PFSK-1 (cell line): ENCODE results near the gene FAM117A.

Experiments
- FOXP2 ChIP-seq: optimal IDR thresholded peaks from 2 replicates; pipeline ENCODE3; 2011; ENCODE audit warnings: borderline replicate concordance, control low read depth, inconsistent platforms; ENCODE audit not compliant: insufficient read depth; ENCODE audit errors: extremely low read length, extremely low read depth
- POLR2AphosphoS5 ChIP-seq: IDR thresholded peaks from 2 replicates; pipeline ENCODE4 v1.6.1; 2012; ENCODE audit warnings: low read depth, mild to moderate bottlenecking, control low read depth, low read length, moderate library complexity
- SIN3A ChIP-seq: IDR thresholded peaks from 2 replicates; pipeline ENCODE4 v1.6.1; 2012; ENCODE audit warnings: mild to moderate bottlenecking, low read length, moderate library complexity, borderline replicate concordance; ENCODE audit not compliant: insufficient read depth
- TAF1 ChIP-seq: IDR thresholded peaks from 2 replicates; pipeline ENCODE4 v1.6.1; 2012; ENCODE audit warnings: low read length, control low read depth, borderline replicate concordance; ENCODE audit not compliant: insufficient read depth
- TF ChIP-seq, protein P1 (sequence below), 2 experiments: IDR thresholded peaks; 2 replicates each; pipeline versions ENCODE4 v1.6.1 to v1.8.0; 2011 to 2012; ENCODE audit warnings: low read depth in 2 of 2, low read length in 2 of 2, control low read depth in 1 of 2, inconsistent platforms in 1 of 2, mild to moderate bottlenecking in 1 of 2, moderate library complexity in 1 of 2; ENCODE audit not compliant: insufficient read depth in 1 of 2

FAM117A gene

DNA sequence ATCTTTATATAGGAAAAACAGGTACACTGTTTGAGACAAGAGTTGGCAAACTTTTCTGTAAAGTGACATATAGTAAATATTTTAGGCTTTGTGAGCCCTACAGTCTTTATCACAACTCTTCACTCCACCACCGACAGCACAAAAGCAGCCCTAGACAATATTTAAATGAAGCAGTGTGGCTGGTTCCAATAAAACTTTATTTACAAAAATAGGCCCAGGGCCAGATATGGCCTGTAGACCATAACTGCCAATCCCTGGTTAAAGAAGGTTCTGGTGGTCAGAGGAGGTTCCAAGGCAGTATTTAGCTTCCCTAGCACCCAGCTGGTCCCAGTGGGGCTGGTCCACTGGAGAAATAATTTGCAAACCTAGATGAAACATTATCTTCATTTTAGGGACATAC, 3.6 kb downstream of the FAM117A start:
- TF ChIP-seq POLR2AphosphoS5 (no peak), TAF1 (no peak), FOXP2 (no peak), SIN3A (no peak)
- TF ChIP-seq, protein P1, sequence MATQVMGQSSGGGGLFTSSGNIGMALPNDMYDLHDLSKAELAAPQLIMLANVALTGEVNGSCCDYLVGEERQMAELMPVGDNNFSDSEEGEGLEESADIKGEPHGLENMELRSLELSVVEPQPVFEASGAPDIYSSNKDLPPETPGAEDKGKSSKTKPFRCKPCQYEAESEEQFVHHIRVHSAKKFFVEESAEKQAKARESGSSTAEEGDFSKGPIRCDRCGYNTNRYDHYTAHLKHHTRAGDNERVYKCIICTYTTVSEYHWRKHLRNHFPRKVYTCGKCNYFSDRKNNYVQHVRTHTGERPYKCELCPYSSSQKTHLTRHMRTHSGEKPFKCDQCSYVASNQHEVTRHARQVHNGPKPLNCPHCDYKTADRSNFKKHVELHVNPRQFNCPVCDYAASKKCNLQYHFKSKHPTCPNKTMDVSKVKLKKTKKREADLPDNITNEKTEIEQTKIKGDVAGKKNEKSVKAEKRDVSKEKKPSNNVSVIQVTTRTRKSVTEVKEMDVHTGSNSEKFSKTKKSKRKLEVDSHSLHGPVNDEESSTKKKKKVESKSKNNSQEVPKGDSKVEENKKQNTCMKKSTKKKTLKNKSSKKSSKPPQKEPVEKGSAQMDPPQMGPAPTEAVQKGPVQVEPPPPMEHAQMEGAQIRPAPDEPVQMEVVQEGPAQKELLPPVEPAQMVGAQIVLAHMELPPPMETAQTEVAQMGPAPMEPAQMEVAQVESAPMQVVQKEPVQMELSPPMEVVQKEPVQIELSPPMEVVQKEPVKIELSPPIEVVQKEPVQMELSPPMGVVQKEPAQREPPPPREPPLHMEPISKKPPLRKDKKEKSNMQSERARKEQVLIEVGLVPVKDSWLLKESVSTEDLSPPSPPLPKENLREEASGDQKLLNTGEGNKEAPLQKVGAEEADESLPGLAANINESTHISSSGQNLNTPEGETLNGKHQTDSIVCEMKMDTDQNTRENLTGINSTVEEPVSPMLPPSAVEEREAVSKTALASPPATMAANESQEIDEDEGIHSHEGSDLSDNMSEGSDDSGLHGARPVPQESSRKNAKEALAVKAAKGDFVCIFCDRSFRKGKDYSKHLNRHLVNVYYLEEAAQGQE (IDR thresholded peaks at IDR 0.05; ENCODE audit: insufficient read depth in 1 of 2, low read depth in 2 of 2, low read length in 2 of 2) = no peak

DNA sequence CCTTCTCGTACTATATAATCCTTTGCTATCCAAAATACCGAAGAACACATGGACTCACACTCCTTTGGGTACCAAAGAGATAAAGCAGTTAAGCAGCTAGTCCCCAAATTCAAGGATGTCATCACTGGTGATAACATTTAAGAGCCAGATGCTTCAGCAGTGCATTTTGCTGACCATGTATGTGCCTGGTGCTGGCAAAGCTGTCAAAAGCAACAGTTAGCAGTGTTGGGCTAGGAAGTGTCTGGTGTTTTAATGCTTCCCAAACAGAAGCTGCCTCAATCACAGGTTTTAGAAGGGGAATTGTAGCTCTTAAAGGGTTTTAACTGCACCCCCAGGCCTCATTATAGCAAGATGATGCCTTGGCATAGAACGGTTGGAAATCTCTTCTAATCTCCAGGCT, 4.7 kb downstream of the FAM117A start:
- no peak for TF ChIP-seq TAF1
- no peak for TF ChIP-seq SIN3A

DNA sequence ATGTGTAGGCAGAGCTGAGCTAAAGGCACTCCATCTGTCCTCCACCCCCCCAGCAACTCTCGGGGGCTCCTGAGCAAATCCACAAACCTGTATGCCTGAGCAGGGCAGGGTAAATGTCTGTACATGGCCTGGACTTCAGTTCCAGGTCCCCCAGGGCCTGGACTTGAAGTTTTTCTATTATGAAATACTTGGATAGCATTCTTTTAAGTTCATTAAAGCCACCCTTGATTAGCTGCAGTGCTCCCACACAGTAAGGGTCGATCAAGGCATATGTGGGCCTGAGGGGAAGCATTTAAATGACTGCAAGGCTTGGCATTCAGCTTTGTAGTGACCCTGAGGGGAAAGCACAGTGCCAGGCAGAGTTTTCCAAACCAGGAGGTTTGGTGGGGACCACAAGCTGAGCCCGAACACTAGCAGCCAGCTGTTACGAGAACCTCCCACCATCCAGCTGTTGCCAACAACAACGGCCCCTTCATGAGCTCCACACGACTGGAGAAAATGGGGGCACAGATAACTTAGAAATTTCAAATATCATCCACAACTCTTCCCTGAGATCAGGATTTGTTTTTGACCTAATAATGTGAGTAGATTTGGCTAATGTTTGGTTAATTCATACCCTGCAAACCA, 6.7 kb downstream of the FAM117A start:
- TF ChIP-seq FOXP2 (no peak), POLR2AphosphoS5 (no peak), SIN3A (no peak), TAF1 (no peak)
- TF ChIP-seq, protein P1 (IDR thresholded peaks at IDR 0.05; ENCODE audit: insufficient read depth in 1 of 2, low read depth in 2 of 2, low read length in 2 of 2) = no peak

DNA sequence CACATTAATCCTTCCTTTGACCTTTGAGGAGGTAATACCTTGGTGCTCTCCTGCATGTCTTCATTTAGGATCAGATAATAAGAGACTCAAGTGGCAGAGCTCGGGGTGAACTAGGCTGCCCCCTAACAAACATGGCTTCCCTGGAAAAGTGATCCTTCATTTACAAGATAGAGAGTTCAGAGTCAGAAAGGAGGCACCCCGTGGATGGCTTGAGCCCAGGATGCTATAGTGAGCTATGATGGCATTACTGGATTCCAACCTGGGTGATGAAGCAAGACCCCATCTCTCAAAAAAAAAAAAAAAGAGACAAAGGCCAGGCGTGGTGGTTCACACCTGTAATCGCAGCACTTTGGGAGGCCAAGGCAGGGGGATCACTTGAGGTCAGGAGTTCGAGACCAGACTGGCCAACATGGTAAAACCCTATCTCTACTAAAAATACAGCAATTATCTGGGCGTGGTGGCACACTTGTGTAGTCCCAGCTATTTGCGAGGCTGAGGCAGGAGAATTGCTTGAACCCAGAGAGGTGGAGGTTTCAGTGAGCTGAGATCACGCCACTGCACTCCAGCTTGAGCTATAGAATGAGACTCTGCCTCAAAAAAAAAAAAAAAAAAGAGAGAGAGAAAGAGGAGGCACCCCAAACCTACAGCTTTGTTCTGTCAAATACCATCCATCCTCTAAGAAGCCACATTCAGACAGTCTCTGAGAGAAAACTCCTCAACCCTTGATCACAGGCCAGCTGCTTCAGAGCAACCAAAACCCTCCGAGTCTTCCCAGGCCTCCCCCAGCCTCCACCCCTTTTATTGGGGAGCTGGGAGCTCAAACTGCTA, 7.4 kb downstream of the FAM117A start:
- TF ChIP-seq, protein P1 (IDR thresholded peaks at IDR 0.05; ENCODE audit: insufficient read depth in 1 of 2, low read depth in 2 of 2, low read length in 2 of 2) = no peak
- TF ChIP-seq POLR2AphosphoS5 (no peak), TAF1 (no peak), SIN3A (no peak), FOXP2 (no peak)

DNA sequence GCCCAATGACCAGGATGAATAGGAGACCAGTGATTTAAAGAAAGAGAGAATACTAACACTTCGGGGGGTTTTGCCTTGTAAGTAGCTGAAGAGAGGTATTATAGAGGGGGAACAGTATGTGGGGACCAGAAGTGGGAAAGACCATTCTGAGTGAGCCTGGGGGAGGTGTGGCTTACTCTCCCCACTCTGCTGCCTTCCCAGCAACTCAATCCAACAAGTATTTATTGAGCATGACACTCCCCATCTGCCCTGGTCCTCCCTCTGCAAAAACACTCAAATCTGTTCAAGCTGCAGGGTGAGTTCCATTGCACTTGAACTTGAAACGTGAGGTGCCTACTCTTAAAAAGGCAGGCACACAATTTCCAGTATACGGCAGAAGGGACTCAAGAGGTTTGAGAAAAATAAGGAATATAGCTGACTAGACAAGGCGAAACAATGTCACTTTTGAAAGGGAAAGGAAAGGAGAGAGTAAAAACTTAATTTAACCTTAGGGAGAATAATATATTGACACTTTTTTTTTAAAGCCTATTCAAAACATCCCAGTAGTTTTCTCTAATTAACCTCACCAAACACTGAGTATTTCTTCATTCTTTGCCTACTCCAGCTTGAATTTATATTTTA, 8.2 kb downstream of the FAM117A start:
- TF ChIP-seq, protein P1 (IDR thresholded peaks at IDR 0.05; ENCODE audit: insufficient read depth in 1 of 2, low read depth in 2 of 2, low read length in 2 of 2) = no peak
- TF ChIP-seq FOXP2 (no peak), TAF1 (no peak), SIN3A (no peak), POLR2AphosphoS5 (no peak)
